Smooth muscle cell (in vitro differentiated cells): ENCODE results near the gene TP53I13. TPM values are rescaled to one million over a fixed set of nuclear protein-coding genes. Genes with fewer than 3 reads are reported as not detected.

Source experiments
- DNase-seq: peaks from one replicate; lab custom pipeline; 2025; ENCODE audit not compliant: unreplicated experiment; lab: John Stamatoyannopoulos, UW
- H2AFZ ChIP-seq: fragments of 200-600 bp; sonication (generic); 2 replicates; pipeline ENCODE4 v1.6.0; 2016; ENCODE audit warnings: antibody characterized with exemption, low read depth, mild to moderate bottlenecking
- H3F3A ChIP-seq: fragments of 200-600 bp; sonication (generic); 2 replicates; pipeline ENCODE4 v1.6.0; 2017; ENCODE audit warnings: antibody characterized with exemption, low read depth
- H3K27ac ChIP-seq: fragments of 200-600 bp; sonication (generic); 2 replicates; pipeline ENCODE4 v1.5.1; 2016; ENCODE audit warnings: low read depth, mild to moderate bottlenecking
- H3K27me3 ChIP-seq: fragments of 200-600 bp; sonication (generic); 2 replicates; pipeline ENCODE4 v1.6.1; 2016; ENCODE audit warnings: low read depth, mild to moderate bottlenecking
- H3K36me3 ChIP-seq: fragments of 200-600 bp; sonication (generic); 2 replicates; pipeline ENCODE4 v1.5.1; 2016; ENCODE audit warnings: low read depth
- H3K4me1 ChIP-seq: fragments of 200-600 bp; sonication (generic); 2 replicates; pipeline ENCODE4 v1.5.1; 2016; ENCODE audit warnings: low read depth
- H3K4me2 ChIP-seq: fragments of 200-600 bp; sonication (generic); 2 replicates; pipeline ENCODE4 v1.6.0; 2016; ENCODE audit warnings: mild to moderate bottlenecking
- H3K4me3 ChIP-seq: fragments of 200-600 bp; sonication (generic); 2 replicates; pipeline ENCODE4 v1.5.1; 2016; ENCODE audit warnings: mild to moderate bottlenecking
- H3K79me2 ChIP-seq: fragments of 200-600 bp; sonication (generic); 2 replicates; pipeline ENCODE4 v1.6.0; 2016; ENCODE audit warnings: low read depth, mild to moderate bottlenecking
- H3K9ac ChIP-seq: fragments of 200-600 bp; sonication (generic); 2 replicates; pipeline ENCODE4 v1.6.0; 2016; ENCODE audit warnings: low read depth
- H3K9me3 ChIP-seq: fragments of 200-600 bp; sonication (generic); replicated peaks from 2 replicates; pipeline ENCODE4 v1.5.1; 2016; ENCODE audit warnings: low read depth
- H4K20me1 ChIP-seq: fragments of 200-600 bp; sonication (generic); 2 replicates; pipeline ENCODE4 v1.6.0; 2016; ENCODE audit warnings: low read depth
- CTCF ChIP-seq: fragments of 200-600 bp; sonication (generic); IDR thresholded peaks from 2 replicates; pipeline ENCODE4 v1.5.1; 2017; ENCODE audit warnings: borderline replicate concordance, mild to moderate bottlenecking, antibody characterized with exemption; ENCODE audit not compliant: insufficient read depth, poor library complexity, severe bottlenecking
- WGBS: methylation state at CpG from one replicate; pipeline ENCODE4 v1.1.7; 2016; ENCODE audit warnings: low lambda C conversion rate; 5-methylcytosine and 5-hydroxymethylcytosine counted together
- polyA plus RNA-seq: library from polyadenylated mRNA; unstranded; fragments of >200 nt; fragmentation: Nextera tagmentation; extraction: Ambion mirVana; gene quantifications from 2 replicates; pipeline ENCODE4 v1.2.1, GENCODE V29; 2016
- total RNA-seq: library from RNA; depleted of rRNA; stranded (reverse); fragments of >200 nt; gene quantifications from 2 replicates; pipeline ENCODE4 v1.2.3, GENCODE V29; 2014

Gene TP53I13
- total and polyA plus RNA-seq, 2 experiments from 2014 or later = 50.7 to 105 TPM

- no peaks in the 10 kb centered on the region for H3K79me2 ChIP-seq
- no peaks in the 10 kb centered on the region for H3K9me3 ChIP-seq
- no peak for TF ChIP-seq CTCF
- H4K20me1 ChIP-seq = no peaks in the 10 kb centered on the region
- H2AFZ ChIP-seq = no peak overlapping the region
- H3K27me3 ChIP-seq = peaks cover 14% of the 10 kb centered on the region
- H3K27ac ChIP-seq = no peak overlapping the region
- 88% methylated on average over 18 of the region's 18 CpGs for WGBS
- no peaks in the 10 kb centered on the region for H3K36me3 ChIP-seq
- no peak overlapping the region for H3K4me2 ChIP-seq
- H3F3A ChIP-seq = no peaks in the 10 kb centered on the region
- DNase-seq = no peak
- H3K9ac ChIP-seq = no peak overlapping the region
- peaks cover 13% of the 10 kb centered on the region for H3K4me1 ChIP-seq
- H3K4me3 ChIP-seq = no peak overlapping the region
Measured at GRCh38 chr17:29562615-29563014, 5.9 kb upstream of the TP53I13 start.

GRCh38 chr17:29563816-29564215 is 4.7 kb upstream of the TP53I13 start:
- Histone ChIP-seq H3K27me3 (peaks cover 14% of the 10 kb centered on the region), H4K20me1 (no peaks in the 10 kb centered on the region), H3K27ac (no peak overlapping the region), H3K4me3 (no peak overlapping the region), H3K4me1 (peaks cover 13% of the 10 kb centered on the region), H3K9ac (no peak overlapping the region), H3K36me3 (no peaks in the 10 kb centered on the region), H3K79me2 (no peaks in the 10 kb centered on the region), H3K9me3 (no peaks in the 10 kb centered on the region), H3K4me2 (no peak overlapping the region), H2AFZ (no peak overlapping the region), H3F3A (no peaks in the 10 kb centered on the region)
- TF ChIP-seq CTCF = no peak
- DNase-seq = no peak
- whole genome bisulfite sequencing = 94% methylated on average over 3 of the region's 3 CpGs

GRCh38 chr17:29565643-29566472 is 2.6 kb upstream of the TP53I13 start:
- 11% methylated on average over 54 of the region's 55 CpGs for WGBS
- H3K9ac ChIP-seq = no peak overlapping the region
- H4K20me1 ChIP-seq = no peaks in the 10 kb centered on the region
- no peak overlapping the region for H3K27ac ChIP-seq
- H3K4me2 ChIP-seq = peak overlapping the region; percentile 91
- H3K4me1 ChIP-seq = peaks cover 22% of the 10 kb centered on the region
- no peaks in the 10 kb centered on the region for H3K9me3 ChIP-seq
- H3K79me2 ChIP-seq = peaks cover 4% of the 10 kb centered on the region
- peak; percentile 10 for TF ChIP-seq CTCF
- no peak overlapping the region for H2AFZ ChIP-seq
- no peaks in the 10 kb centered on the region for H3K36me3 ChIP-seq
- peaks cover 7% of the 10 kb centered on the region for H3F3A ChIP-seq
- DNase-seq = no peak
- peaks cover 14% of the 10 kb centered on the region for H3K27me3 ChIP-seq
- H3K4me3 ChIP-seq = peak overlapping the region; percentile 67
